Measurements from ENCODE around the gene LEP. TPM values are rescaled to one million over a fixed set of nuclear protein-coding genes. Genes with fewer than 3 reads are reported as not detected.

The LEP gene
- total and polyA plus RNA-seq, 9 of the 15 experiments (the other 6 are each of a cell fraction or from before 2014, with no cell fraction given), result not detected

DNA sequence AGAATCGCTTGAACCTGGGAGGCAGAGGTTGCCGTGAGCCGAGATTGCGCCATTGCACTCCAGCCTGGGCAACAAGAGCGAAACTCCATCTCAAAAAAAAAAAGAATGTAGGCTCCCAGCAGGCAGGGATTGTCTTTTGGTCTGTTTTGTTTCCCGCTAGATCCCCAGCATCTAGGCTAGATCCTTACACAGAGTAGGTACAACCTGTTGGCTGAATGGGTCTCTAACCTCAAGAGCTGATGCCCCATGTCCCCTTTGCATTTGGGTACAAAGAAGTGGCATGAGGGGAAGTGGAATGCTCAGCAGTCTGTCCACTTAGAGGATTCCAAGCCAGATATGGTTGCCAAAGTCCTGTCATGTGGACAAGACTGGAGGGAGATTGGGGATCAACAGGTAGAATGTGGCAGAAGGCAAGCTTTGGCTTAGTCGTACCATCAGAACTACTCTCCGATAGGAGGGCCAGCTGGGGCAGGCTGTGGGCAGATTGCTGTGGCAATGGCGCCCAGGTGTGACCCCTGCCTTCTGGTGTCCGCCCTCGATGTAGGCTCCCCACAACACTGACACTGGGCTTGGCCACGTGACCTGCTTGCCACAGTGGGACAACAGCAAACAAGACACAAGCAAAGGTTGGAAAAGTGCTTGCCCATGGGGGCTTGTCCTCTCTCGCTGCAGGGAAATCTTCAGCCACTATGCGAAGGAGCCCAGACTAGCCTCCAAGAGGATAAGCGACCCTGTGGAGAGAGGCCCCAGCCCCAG lies 21.4 kb downstream of the LEP start (continued):
- TF ChIP-seq RCOR1 (IDR thresholded peaks at IDR 0.05; ENCODE audit: borderline replicate concordance in 1 of 2, low read depth in 2 of 2, low read length in 2 of 2), result no peak
- TF ChIP-seq HDGF (IDR thresholded peaks at IDR 0.05), result no peak
- TF ChIP-seq, protein P1, sequence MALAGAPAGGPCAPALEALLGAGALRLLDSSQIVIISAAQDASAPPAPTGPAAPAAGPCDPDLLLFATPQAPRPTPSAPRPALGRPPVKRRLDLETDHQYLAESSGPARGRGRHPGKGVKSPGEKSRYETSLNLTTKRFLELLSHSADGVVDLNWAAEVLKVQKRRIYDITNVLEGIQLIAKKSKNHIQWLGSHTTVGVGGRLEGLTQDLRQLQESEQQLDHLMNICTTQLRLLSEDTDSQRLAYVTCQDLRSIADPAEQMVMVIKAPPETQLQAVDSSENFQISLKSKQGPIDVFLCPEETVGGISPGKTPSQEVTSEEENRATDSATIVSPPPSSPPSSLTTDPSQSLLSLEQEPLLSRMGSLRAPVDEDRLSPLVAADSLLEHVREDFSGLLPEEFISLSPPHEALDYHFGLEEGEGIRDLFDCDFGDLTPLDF (CRISPR knock-in tag; IDR thresholded peaks at IDR 0.05), result 0 out of 2 replicates have a peak, but pooled peaks have one; percentile 11
- no peak for TF ChIP-seq BRD9 (IDR thresholded peaks at IDR 0.05; ENCODE audit: low read depth, partially characterized antibody)
- no peak for TF ChIP-seq NCOA1 (IDR thresholded peaks at IDR 0.05; ENCODE audit: low read depth)
- no peak; the same call in 1 of the 2 replicates for TF ChIP-seq ZNF224 (CRISPR knock-in tag; IDR thresholded peaks at IDR 0.05)
- TF ChIP-seq, protein P2, sequence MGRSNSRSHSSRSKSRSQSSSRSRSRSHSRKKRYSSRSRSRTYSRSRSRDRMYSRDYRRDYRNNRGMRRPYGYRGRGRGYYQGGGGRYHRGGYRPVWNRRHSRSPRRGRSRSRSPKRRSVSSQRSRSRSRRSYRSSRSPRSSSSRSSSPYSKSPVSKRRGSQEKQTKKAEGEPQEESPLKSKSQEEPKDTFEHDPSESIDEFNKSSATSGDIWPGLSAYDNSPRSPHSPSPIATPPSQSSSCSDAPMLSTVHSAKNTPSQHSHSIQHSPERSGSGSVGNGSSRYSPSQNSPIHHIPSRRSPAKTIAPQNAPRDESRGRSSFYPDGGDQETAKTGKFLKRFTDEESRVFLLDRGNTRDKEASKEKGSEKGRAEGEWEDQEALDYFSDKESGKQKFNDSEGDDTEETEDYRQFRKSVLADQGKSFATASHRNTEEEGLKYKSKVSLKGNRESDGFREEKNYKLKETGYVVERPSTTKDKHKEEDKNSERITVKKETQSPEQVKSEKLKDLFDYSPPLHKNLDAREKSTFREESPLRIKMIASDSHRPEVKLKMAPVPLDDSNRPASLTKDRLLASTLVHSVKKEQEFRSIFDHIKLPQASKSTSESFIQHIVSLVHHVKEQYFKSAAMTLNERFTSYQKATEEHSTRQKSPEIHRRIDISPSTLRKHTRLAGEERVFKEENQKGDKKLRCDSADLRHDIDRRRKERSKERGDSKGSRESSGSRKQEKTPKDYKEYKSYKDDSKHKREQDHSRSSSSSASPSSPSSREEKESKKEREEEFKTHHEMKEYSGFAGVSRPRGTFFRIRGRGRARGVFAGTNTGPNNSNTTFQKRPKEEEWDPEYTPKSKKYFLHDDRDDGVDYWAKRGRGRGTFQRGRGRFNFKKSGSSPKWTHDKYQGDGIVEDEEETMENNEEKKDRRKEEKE (IDR thresholded peaks at IDR 0.05; ENCODE audit: borderline replicate concordance in 1 of 2, control insufficient read depth in 1 of 2, low read depth in 2 of 2, low read length in 1 of 2), result no peak
- TF ChIP-seq SAFB2 (IDR thresholded peaks at IDR 0.05; ENCODE audit: borderline replicate concordance, low read depth, low read length, severe bottlenecking), result no peak
- TF ChIP-seq, protein P3, sequence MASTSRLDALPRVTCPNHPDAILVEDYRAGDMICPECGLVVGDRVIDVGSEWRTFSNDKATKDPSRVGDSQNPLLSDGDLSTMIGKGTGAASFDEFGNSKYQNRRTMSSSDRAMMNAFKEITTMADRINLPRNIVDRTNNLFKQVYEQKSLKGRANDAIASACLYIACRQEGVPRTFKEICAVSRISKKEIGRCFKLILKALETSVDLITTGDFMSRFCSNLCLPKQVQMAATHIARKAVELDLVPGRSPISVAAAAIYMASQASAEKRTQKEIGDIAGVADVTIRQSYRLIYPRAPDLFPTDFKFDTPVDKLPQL (IDR thresholded peaks at IDR 0.05; ENCODE audit: extremely low read depth, insufficient read length), result no peak
- no peak for TF ChIP-seq NR2C1 (IDR thresholded peaks at IDR 0.05)
- TF ChIP-seq NR2C1 (tag; IDR thresholded peaks at IDR 0.05), result no peak
- TF ChIP-seq, protein P4, sequence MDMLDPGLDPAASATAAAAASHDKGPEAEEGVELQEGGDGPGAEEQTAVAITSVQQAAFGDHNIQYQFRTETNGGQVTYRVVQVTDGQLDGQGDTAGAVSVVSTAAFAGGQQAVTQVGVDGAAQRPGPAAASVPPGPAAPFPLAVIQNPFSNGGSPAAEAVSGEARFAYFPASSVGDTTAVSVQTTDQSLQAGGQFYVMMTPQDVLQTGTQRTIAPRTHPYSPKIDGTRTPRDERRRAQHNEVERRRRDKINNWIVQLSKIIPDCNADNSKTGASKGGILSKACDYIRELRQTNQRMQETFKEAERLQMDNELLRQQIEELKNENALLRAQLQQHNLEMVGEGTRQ (CRISPR knock-in tag; IDR thresholded peaks at IDR 0.05), result peak; percentile 86
- peak; percentile 65; the same call in 1 of the 2 replicates for TF ChIP-seq ZNF12 (CRISPR knock-in tag; IDR thresholded peaks at IDR 0.05)
